ENCODE data around the gene MAP3K10.

DNA sequence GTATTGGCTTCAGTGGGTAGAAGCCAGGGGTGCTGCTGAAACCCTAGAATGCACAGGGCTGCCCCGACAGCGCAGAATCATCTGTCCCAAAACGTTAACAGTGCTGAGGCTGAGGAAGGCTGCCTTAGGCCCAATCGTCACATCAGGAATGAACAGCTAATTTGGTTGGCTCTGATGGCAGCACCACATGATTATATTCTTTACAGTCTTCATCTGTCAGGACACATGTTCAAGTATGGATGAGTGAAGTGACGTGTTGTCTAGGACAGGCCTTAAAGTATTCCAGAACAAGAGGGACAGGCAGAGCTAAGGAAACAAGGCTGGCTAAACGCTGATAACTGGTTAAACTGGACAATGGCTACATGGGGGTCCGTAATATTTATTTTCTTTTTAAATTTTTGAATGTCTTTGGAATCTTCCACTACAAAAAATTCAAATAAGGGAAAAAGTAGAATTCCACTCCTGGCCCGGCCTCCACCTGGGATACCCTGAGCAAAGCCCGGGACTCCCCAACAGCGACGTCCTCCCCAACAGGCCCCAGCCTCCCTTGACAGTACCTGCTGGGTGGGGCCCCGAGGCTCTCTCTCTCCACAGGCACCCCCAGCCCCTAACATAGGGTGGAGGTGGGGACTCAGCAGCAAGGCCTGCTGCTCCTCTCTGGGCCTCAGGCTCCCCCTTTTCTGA, 50.0 kb downstream of the MAP3K10 start:
- TF ChIP-seq POLR2AphosphoS5 (IDR thresholded peaks at IDR 0.05) (no peak), POLR2A (IDR thresholded peaks at IDR 0.05) (no peak)

Measured in prostate gland (tissue), 1 donor.